Anterior cingulate cortex (tissue), 58 donors: Measurements from ENCODE around the gene STAB2.

Experiments used
- DNase-seq, 58 donors: peaks; one replicate each; lab custom pipeline; 2025; lab: John Stamatoyannopoulos, UW

The STAB2 gene

DNA sequence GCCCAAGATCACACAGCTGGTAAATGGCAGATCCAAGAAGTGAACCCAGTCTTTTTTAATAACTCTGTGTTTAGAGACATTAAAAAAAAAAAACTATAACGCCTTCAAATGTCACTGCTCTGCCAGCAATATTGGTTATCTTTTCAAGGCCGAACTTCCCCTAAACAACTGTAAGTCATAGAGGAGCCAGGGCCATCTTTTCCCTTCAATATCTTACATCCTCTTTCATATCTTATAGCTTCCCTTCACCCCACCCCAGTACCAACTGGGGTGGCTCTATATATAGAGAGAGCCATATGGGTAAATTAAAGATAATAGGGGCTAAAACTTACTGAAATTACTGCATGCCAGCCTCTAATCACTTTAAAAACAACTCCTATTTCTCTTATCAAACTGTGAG lies 100.2 kb downstream of the STAB2 start:
- no peak for DNase-seq

DNA sequence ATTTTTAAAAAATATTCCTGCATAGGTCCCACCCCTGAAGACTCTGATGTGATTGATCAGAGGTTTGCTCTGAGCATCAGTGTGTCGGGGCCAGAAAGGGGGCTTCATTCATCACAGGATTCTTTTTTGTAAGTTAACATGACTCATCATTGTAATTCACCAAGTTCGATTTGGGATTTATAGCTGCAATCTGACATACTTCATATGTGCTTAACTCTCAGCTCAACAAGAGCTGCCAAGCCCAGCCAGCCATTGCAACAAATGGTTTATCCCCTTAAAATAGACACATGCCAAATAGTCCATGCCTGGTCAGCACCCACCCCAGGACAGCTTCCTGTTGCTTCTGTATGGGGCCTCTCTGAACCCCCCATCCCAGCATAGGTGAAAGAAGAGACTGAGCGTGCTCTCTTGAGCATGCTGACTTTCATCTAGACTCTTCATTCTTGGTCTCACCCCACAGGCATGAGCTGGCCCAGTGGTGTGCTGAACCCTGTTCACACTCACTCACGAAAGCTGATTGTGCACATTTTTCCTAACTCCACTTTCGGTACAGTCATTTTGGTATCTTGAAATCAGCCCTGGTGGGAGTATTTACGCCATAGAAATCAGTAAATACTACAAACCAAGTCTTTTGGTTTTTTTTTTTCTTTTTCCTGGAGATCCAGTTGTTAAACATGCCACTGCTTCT lies 101.4 kb downstream of the STAB2 start:
- DNase-seq, result no peak

DNA sequence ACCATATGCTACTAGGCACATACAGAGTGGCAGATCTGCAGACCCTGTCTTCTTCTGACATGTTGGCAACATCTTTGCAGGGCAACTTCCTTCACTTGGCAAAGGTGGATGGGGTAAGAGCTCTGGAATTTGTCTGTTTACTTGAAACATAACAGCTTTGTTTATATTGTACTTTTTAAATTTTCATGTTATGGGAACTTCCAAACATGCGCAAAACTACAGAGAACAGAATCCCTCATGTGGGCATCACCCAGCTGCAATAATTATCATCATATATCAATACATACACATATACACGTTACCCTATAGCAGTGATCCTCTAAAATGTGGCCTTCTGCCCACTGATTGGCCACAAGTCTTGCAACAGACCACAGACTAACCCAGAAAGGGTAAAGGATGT lies 103.4 kb downstream of the STAB2 start:
- DNase-seq, result no peak

DNA sequence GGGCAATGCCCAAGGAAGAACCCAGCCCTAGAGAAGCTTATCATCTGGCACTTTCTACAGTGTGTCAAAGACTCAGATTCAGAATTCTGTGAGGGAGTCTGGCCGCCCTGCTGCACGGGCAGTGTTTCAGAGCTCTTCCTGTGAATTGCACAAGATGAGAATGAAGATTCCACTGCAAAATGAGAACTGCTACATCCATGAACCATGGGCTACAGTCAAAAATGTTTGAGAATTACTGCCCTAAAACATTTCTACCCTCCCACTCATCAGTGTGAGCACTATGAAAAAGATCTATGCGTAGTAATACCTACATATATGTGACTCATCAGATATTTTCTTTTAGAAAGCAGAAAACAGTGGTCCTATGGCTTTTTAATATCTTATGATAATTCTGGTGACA lies 104.0 kb downstream of the STAB2 start:
- DNase-seq, result no peak

DNA sequence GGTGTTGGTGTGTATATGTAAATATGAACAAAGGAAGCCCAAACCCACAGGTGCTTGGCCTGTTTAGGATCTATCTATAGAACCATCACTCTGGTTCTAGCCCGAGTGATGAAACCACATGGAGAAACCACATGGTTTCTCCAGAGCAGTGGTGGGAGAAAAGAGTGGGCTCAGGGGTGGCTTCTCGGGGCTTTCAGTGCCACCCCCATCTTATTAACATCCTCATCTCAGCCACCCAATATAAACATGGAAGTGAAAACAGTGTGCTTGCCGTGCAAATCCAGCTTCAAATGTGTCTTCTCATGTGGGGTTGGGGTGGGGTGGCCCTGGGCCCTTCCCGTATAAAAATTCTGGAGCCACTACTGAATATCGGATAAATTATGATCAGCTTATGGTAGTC lies 109.0 kb downstream of the STAB2 start:
- no peak for DNase-seq

DNA sequence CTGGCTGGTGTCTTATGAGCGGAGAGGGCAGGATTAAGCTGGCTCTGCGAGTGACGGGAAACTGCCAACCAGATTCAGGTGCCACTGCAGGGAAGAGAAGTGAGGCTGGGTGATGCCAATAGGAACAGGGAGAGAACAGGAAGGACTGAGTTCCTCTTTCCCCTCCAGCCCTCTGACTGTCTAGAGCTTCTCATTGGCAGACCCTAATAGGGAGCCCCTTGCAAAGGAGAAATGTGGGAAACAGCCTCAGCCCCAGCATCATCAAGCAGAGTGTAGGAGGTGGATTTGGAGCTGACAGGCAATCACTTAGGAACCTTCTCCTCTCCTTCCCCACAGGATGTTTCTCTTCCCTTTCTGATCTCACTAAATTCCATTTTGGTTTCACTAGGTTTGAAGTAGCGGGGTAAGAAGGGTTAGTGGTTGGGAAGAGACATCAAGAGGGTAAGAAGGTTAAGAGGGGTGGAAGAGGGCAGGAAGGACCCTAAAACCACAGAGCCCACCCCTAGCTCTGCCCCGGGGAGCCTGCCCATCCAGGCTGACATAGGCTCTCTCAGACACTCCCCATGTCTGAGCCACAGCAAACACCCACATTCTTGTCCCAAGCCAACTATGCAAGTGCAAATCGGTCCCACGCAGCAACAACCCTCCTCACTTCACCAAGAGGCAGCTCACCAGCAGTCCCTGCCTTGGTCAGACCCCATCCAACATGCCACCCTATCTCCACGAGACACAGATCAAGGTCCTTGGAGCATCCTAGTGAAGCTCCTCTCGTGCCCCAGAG lies 111.1 kb downstream of the STAB2 start:
- no peak for DNase-seq

DNA sequence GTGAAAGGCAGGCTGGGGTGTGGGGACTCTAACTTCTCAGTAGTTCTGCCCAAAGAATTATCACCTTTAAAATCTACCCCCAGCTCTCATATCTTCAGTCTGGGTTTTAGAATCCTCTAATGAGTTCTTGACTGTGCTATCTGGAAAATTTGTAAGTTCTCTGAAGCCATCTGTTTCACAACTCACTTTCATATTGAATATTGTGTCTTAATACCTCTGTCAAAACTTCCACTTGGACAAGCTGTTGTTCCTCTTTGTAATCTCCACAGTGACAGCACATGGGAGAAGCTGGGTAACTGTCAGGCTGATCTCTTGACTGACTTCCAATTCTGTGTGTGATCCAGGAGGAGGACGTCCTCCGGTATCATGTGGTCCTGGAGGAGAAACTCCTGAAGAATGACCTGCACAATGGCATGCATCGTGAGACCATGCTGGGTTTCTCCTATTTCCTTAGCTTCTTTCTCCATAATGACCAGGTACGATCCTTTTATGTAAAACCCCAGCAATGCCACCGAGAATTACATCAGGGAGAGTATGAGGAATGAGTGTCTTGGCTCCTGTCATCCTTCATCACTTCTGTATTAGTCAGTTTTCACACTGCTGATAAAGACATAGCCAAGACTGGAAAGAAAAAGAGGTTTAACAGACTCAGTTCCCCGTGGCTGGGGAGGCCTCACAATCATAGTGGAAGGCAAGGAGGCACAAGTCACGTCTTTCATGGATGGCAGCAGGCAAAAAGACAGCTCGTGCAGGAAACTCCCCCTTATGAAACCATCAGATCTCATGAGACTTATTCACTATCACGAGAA lies 111.9 kb downstream of the STAB2 start:
- peak in 2 of 58 donors; percentile 12 to 56 for DNase-seq

DNA sequence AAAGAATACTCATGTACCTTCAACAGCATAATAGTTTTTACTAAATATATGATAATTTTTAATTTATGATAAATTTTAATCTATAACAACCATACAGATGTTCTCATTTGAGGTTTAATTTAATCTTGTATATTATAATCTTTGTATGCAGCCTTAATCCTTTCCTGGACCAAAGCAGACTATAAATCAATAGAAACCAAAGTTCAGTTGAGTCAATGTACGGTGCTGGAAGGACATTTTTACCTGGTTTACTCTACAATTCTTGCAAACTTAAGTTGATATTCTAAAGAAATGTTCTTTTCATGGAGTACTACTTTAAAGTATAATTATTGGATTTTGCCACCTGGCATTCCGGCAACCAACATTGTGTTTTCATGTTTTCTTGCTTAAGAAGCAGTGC lies 118.0 kb downstream of the STAB2 start:
- no peak for DNase-seq

DNA sequence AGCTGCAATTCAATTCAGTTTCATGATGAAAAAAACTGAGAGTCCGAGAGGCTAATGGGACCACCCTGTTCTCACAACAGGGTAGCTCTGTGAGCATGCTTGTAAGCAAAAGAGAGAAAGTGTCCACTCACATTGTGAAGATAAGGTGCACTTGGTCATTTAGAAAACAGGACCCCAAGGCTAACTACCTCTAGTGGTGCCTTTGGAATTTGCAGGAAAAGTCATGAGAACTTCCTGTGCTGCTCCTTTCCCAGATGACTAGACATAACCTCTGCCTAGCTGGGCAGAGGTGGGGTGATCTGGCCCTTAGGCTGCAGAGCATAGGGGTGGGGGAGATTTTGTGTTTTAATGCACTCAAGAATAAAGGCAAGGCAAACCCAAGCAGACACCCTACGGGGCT lies 118.9 kb downstream of the STAB2 start:
- no peak for DNase-seq

DNA sequence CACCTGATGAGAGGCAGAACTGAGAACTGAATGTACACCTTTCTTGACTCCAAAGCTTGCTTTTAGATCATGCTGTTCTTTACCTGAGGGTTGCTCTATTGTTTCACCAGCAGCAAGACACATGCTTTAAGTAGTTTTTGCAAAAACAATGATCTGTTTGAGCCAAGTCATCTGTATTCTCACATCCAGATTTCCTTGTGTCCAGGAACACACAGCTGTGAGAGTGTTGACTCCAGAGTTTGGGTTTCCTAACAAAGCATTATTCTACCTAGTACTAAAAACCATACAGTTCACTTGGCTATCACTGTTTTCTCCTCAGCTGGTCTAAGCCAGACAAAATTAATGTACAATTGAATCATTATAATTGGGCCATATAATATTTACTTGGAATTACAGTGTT lies 120.4 kb downstream of the STAB2 start:
- DNase-seq, result no peak

DNA sequence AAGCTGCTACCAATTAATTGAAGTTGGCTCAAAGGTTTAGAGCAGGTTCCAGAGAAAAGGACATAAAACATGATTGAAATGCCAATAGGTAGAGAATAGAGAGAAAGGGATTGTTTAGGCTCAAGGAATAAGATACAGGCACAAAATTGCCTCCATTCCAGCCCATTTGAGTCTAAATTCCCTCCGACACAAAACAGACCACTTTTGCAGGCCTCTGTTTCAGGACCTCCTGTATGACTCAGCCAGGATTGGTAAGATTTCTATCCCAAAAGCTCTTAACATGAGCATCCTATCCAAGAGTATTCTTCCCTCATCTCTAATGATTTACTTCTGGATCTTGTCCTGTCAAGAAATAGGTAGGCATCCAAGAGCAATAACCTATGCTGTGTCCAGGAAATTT lies 123.5 kb downstream of the STAB2 start:
- no peak for DNase-seq

DNA sequence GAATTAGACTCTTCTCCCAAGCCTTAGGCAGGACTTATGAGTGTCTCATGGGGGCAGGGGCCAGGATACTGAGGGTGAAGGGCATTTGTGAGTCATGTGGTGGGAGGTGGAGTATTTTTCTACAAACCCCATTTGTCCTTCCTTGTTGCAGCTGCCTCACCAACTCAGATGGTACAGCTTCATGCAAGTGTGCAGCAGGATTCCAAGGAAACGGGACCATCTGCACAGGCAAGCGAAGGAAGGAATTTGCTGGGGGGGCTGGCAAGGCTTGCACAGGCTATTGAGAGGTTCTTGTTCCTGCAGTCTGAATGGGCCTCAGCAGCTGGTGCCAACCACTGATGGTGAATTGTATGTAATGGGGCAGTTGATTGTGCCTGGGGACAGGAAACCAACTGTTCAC lies 125.1 kb downstream of the STAB2 start:
- peak in 11 of 58 donors; percentile 1 to 54 (median 6) for DNase-seq

DNA sequence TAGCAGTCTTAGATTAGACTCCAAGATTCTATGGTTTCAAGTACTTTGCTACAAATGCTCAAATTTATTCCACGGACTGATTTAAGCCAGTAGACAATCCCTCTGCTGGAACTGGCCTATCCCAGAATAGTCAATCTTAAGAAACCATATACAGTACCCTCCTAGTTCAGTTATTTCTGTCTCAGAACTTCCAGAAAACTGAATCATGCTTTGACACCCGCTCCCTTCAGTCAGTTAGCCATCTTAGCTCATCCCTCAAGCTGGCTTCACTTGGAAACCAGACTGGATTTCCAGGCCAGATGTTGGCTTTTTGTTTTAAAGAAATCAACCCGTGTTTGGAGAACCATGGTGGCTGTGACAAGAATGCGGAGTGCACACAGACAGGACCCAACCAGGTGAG lies 128.4 kb downstream of the STAB2 start:
- no peak for DNase-seq

DNA sequence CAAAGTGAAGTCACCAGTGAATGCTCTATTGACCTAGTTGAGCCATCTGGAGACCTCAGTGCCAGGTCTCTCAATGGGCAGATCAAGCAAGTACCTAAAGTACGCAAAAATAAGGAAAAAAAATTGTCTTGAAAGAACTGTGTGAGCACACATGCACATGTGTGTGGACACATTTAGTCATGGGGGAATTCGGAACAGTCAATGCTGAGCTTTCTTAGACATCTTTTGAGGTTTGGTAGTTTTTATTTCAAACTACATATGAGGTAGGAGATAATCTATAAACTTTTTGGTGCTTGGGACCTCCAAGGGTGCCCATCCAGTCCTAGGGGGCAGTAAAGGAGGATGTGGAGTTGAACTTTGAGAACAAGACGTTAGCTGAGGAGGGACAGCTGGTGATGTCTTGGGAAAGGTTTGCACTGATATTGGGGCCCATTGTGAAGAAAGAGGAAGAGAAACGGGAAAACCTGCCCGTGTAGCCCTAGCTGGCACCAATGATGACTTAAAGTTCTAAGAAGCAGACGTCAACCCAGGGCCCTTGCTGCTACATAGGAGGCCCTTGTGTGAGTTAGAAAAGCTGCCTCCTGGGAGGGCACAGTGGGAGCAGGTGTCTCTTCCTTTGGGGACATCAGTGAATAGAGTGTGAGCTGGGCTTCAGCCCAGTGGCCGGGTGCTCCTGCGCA lies 129.6 kb downstream of the STAB2 start:
- no peak for DNase-seq

DNA sequence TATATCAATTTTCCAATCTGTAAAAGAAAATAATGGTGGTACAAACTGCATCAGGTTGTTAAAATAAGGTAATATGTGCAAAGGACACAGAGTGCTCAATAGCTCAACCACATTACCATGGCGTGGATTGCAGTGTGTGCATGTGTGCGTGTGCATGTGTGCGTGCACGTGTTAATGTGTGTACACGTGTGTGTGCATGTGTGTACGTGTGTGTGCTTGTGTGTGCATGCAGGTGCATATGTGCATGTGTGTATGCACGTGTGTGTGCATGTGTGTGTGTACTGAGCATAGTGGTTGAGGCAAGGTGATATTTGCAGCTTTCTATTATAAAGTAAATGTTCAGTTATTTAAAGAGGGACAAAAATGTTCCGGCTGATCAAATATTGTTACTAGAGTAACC lies 138.3 kb downstream of the STAB2 start:
- DNase-seq, result no peak

DNA sequence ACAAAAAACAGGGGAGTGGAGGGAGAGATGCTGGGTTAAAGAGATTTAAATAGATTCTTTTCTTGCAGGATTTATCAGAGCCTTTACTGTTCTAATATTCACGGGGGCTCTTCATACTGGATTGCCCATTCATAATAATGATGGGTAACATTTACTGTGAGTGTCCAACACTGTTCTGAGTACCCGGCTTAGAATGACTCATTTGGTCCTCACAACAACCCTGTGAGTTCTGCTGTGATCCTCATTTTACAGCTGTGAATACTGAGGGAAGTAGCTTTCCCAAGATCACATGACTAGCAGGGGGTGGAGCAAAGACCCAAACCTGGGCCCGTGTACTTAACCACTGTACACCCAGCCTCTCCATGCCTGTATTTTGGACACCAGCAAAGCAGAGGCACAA lies 140.6 kb downstream of the STAB2 start:
- no peak for DNase-seq

DNA sequence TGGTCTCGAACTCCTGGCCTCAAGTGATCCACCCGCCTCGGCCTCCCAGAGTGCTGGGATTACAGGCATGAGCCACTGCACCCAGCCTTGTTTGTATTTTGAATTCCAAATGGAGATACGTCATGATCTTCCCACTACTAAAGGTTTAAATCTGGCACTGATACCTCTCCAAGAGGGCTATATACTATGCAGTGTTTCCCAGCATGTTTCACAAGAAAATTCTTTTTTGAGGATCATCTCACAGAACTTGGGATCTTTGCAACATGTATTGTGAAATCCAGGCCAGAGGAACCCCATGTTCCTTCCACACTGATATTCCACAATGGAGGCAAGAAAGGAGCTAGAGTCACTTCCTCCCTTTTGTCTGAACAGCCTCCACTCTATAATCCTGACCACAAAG lies 141.2 kb downstream of the STAB2 start:
- DNase-seq, result no peak

DNA sequence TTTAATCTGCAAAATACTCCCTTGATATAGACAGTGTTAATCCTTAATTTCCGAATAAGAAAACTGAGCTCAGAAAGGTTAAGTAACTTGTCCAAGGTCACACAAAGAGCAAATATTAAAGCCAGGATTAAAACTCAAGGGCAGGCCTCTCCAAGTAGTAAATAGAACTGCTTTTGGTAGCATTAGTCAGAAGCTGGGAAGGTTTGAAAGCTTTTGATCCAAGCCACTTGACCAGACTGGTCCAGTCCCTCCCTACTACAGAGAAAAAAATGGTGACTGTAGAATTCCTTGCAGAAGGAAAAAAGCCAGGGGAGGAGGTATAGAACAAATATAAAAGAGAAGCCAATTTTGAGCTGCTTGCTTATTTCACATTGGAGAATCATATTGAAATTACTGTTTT lies 142.4 kb downstream of the STAB2 start:
- DNase-seq, result no peak

DNA sequence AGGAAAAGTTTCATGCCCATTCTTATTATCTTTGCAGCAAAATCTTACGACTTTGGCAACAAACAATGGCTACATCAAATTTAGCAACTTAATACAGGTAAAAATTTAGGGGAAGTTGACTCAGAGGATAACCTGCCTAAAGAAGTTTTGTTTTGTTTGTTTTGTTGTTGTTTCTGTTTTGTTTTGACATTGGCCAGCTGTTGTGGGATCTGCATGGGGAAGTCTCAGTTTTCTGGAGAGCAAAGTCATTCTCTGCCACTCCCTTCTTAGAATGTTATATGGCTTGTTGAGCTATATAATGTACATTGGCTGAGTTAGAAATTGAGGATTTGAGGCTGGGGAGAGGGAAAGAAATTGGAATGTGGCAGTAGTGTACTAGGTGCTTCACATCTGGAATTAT lies 144.5 kb downstream of the STAB2 start:
- no peak for DNase-seq

DNA sequence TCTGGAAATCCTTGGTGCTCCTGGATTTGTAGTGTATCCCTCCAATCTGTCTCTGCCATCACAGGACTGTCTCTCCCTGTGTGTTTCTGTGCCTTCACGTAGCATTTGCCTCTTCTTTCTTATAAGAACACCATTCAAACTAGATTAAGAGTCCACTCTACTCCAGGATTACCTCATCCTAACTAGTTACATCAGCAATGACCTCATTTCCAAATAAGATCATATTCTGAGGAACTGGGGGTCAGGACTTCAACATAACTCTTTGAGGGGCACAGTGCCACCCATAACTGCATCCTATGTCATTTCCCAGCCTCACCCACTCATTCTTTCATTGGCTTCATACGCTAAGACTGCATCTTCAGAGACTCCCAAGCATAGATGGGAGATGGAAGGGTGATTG lies 147.8 kb downstream of the STAB2 start:
- DNase-seq, result no peak

DNA sequence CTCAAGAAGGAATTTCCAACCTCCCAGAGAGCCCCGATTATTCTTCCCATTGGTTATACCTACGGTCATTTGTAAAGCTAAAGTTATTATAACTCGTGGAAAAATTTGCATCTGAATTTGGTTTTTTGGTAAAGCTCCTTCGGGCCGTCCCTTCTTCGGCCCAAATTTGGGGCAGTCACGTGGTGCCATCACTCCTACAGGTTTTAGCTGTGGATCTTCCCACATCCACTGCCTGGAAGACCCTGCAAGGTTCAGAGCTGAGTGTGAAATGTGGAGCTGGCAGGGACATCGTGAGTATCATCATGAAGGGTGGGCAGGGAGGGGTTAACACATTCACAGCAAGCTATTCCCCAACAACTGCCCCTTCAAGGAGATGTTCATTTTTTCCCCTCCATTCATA lies 148.2 kb downstream of the STAB2 start:
- no peak for DNase-seq
